ENCODE results near the gene MILR1. TPM values are rescaled to one million over a fixed set of nuclear protein-coding genes. Genes with fewer than 3 reads are reported as not detected.

The MILR1 gene
- total RNA-seq, 2 experiments from 2014 or later: 1.3 to 2.3 TPM

DNA sequence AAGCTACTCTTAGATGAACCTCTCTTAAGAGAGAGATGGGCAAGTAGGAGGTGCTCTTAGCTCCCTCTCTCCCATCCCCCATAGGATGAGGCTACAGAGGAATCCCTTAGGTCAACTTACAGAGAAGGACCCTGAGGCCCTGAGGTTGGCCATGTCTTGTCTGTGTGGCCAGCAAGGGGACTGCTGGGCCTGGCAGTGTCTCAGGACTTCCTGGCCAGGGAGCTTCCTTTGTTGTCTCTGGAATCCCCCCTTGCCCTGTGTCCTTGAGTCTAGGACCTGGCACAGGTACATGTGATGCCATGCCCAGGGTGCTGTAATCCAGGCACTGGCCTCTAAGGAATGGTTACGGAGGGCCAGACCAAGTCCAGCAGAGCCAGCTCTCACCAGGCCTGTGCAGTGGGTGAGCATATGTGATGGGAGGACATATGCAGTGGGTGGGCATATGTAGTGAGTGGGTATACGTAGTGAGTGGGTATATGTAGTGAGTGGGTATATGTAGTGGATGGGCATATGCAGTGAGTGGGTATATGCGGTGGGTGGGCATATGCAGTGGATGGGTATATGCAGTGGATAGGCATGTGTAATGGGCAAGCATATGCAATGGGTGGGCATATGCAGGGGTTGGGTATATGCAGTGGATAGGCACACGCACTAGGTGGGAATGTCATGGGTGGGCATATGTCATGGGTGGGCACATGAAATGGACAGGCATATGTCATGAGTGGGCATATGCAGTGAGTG lies 38.0 kb upstream of the MILR1 start:
- Mint-ChIP-seq H3K9me3 (no peaks in the 10 kb centered on the region), H3K27ac (no peak overlapping the region), H3K4me1 (ENCODE audit: low read depth) (peaks cover 13% of the 10 kb centered on the region), H3K4me3 (no peak overlapping the region), H3K36me3 (ENCODE audit: low read depth) (no peaks in the 10 kb centered on the region), H3K27me3 (no peaks in the 10 kb centered on the region)
- TF ChIP-seq, protein P1, sequence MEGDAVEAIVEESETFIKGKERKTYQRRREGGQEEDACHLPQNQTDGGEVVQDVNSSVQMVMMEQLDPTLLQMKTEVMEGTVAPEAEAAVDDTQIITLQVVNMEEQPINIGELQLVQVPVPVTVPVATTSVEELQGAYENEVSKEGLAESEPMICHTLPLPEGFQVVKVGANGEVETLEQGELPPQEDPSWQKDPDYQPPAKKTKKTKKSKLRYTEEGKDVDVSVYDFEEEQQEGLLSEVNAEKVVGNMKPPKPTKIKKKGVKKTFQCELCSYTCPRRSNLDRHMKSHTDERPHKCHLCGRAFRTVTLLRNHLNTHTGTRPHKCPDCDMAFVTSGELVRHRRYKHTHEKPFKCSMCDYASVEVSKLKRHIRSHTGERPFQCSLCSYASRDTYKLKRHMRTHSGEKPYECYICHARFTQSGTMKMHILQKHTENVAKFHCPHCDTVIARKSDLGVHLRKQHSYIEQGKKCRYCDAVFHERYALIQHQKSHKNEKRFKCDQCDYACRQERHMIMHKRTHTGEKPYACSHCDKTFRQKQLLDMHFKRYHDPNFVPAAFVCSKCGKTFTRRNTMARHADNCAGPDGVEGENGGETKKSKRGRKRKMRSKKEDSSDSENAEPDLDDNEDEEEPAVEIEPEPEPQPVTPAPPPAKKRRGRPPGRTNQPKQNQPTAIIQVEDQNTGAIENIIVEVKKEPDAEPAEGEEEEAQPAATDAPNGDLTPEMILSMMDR (IDR thresholded peaks at IDR 0.05): no peak
- DNase-seq: no peak
- CTCF ChIA-PET: interaction anchor here (0.8 to 6.7 kb wide), 6 partner anchors 7 to 238 kb away, joined by 3 to 73 read pairs (median 4); no protein-coding TSS in a partner anchor
- POLR2A ChIA-PET: interaction anchor here (0.6 kb wide), 1 partner anchor 9 kb away, joined by 3 read pairs; no protein-coding TSS in a partner anchor
- no peak for ATAC-seq
- intact Hi-C loops (cut with micrococcal nuclease): no loop called here

DNA sequence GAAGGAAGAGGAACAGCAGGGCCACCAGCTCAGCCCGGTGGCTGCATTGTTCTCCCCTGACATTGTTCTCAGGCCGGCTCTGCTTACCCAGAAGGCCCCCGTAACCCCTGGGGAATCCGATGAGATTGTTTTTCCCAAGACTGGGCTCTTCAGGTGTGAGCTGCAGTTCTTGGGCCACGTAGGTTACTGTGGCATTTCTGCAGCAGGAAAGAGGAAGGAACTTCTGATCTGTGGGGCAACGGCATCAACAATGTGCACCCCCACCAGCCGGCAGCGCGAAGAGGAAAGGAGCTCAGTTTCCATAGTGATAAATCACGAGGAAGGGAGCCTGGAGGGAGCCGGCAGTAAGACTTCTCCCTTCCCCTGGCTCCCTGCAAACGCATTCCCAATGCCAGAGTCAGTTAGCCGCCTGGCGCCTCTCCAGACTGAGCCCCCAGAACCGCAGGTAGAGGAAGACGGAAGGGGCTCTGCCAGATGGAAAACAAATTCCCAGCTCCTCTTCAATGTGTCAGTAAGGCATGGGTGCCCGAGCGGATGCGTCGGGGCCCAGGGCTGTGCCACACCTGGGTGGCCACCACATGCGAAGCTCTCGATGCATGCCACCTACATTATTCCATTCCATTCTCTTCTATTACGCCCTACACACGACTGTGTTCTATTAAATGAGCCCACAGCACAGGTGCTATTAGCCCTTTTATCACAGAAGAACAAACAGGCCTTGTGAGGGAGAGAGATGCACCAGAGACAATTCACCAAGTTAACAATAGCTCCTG lies 36.7 kb upstream of the MILR1 start:
- peak; percentile 13 for ATAC-seq
- peaks cover 13% of the 10 kb centered on the region for H3K4me1 Mint-ChIP-seq (ENCODE audit: low read depth)
- no peaks in the 10 kb centered on the region for H3K9me3 Mint-ChIP-seq
- no peak overlapping the region for H3K27ac Mint-ChIP-seq
- peak overlapping the region; percentile 39 for H3K4me3 Mint-ChIP-seq
- CTCF ChIA-PET: interaction anchor here (0.7 to 2.2 kb wide), 10 partner anchors 9 to 121 kb away, joined by 3 to 17 read pairs (median 5); no protein-coding TSS in a partner anchor
- no peaks in the 10 kb centered on the region for H3K36me3 Mint-ChIP-seq (ENCODE audit: low read depth)
- H3K27me3 Mint-ChIP-seq: no peaks in the 10 kb centered on the region
- intact Hi-C loops (cut with micrococcal nuclease): no loop called here
- no peak for DNase-seq
- TF ChIP-seq, protein P1 (IDR thresholded peaks at IDR 0.05): no peak
- POLR2A ChIA-PET: interaction anchor here (0.7 to 1.4 kb wide), 10 partner anchors 14 to 136 kb away, joined by 3 to 6 read pairs (median 3); partner anchors contain the start of gene DDX5

DNA sequence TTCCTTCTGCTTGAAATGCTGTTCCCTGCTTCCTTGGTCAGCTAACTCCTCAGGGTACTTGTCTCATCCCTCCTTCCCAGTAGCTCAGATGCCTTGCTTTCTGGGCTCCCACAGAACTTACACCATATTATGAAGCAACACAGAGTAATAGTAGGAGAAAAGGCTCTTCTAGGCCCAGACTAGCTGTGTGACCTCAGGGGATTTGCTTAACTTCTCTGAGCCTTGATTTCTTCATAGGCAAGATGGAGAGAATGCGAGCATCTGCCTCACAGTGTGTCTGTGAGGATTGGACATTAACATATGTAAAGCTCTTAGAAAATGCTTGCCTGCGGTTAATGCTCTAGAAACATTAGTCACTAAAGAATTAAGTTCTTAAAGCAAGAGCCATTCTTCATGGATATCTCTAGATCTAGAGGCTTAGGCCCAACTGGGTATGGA lies 36.0 kb upstream of the MILR1 start:
- TF ChIP-seq, protein P1 (IDR thresholded peaks at IDR 0.05): no peak
- DNase-seq: no peak
- Mint-ChIP-seq H3K4me1 (ENCODE audit: low read depth) (peaks cover 13% of the 10 kb centered on the region), H3K36me3 (ENCODE audit: low read depth) (no peaks in the 10 kb centered on the region), H3K27ac (no peak overlapping the region), H3K4me3 (no peak overlapping the region), H3K9me3 (no peaks in the 10 kb centered on the region), H3K27me3 (no peaks in the 10 kb centered on the region)
- POLR2A ChIA-PET: interaction anchor here (0.7 to 1.4 kb wide), 8 partner anchors 14 to 135 kb away, joined by 3 to 6 read pairs (median 3); partner anchors contain the start of gene DDX5
- CTCF ChIA-PET: interaction anchor here (0.6 to 2.2 kb wide), 8 partner anchors 11 to 122 kb away, joined by 3 to 17 read pairs (median 5); no protein-coding TSS in a partner anchor
- intact Hi-C loops (cut with micrococcal nuclease): no loop called here
- ATAC-seq: no peak

DNA sequence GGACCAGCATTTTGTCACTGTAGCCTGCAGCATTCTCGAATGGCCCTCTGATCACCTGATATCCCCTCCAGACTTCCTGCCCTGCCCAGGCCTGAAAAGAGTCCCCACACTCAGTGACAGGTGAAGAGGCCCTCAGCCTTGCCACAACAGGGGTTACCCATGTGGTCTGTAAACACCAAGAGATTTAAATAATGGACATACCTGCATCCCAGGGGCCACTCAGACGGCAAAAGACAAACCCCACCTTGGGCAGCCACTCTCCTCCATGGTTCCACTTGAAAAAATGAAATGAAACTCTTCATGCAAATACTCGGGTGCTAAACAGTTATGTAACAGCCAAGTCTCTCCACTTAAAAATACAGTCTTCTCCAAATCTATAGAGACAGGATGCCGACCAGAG lies 35.4 kb upstream of the MILR1 start:
- ChIA-PET POLR2A (interaction anchor here (1.2 kb wide), 1 partner anchor 85 kb away, joined by 3 read pairs; no protein-coding TSS in a partner anchor), CTCF (interaction anchor here (0.6 to 2.2 kb wide), 5 partner anchors 11 to 107 kb away, joined by 3 to 17 read pairs (median 6); no protein-coding TSS in a partner anchor)
- peaks cover 13% of the 10 kb centered on the region for H3K4me1 Mint-ChIP-seq (ENCODE audit: low read depth)
- H3K27ac Mint-ChIP-seq: no peak overlapping the region
- H3K27me3 Mint-ChIP-seq: no peaks in the 10 kb centered on the region
- H3K4me3 Mint-ChIP-seq: no peak overlapping the region
- DNase-seq (no peak), ATAC-seq (no peak)
- TF ChIP-seq, protein P1 (IDR thresholded peaks at IDR 0.05): no peak
- no peaks in the 10 kb centered on the region for H3K9me3 Mint-ChIP-seq
- H3K36me3 Mint-ChIP-seq (ENCODE audit: low read depth): no peaks in the 10 kb centered on the region
- intact Hi-C loops (cut with micrococcal nuclease): no loop called here
